ENCODE measurements around the gene C2orf74.
"Not testable (repeated sequence)": the region's sequence is repeated elsewhere in the genome, so short reads cannot be mapped to it uniquely, and the experiment has no call there.

C2orf74 gene
- 0.48 to 1.3 reads per million in 2 experiments for total RNA-seq

- no peak for DNase-seq (ENCODE audit: low read depth)
Observed at GRCh38 chr2:61161888-61162287, at the start of gene C2orf74. TSS of gene C2orf74 (plus strand) at chr2:61162188. CDS start at chr2:61162515, 327 bp downstream.

GRCh38 chr2:61114147-61114546 lies 47.8 kb upstream of the C2orf74 start:
- no peak for DNase-seq (ENCODE audit: low read depth)

GRCh38 chr2:61116302-61116701 lies 45.7 kb upstream of the C2orf74 start:
- no peak for DNase-seq (ENCODE audit: low read depth)

- DNase-seq (ENCODE audit: low read depth) = no peak
Observed at GRCh38 chr2:61117534-61117933, 44.5 kb upstream of the C2orf74 start.

GRCh38 chr2:61125123-61125710 lies 36.8 kb upstream of the C2orf74 start:
- no peak for DNase-seq (ENCODE audit: low read depth)

GRCh38 chr2:61125798-61126197 lies 36.2 kb upstream of the C2orf74 start:
- DNase-seq (ENCODE audit: low read depth) = no peak

GRCh38 chr2:61128122-61128521 lies 33.9 kb upstream of the C2orf74 start:
- not testable (repeated sequence) for DNase-seq (ENCODE audit: low read depth)

- no peak for DNase-seq (ENCODE audit: low read depth)
Observed at GRCh38 chr2:61134141-61134540, 27.8 kb upstream of the C2orf74 start.

GRCh38 chr2:61135510-61135909 lies 26.5 kb upstream of the C2orf74 start:
- DNase-seq (ENCODE audit: low read depth) = no peak

- DNase-seq (ENCODE audit: low read depth) = no peak
Observed at GRCh38 chr2:61138859-61139258, 23.1 kb upstream of the C2orf74 start.

GRCh38 chr2:61141151-61141550 lies 20.8 kb upstream of the C2orf74 start:
- no peak for DNase-seq (ENCODE audit: low read depth)

- DNase-seq (ENCODE audit: low read depth) = peak; percentile 87
Observed at GRCh38 chr2:61144697-61145268, 17.2 kb upstream of the C2orf74 start.

- no peak for DNase-seq (ENCODE audit: low read depth)
Observed at GRCh38 chr2:61145990-61146389, 16.0 kb upstream of the C2orf74 start.

GRCh38 chr2:61148091-61148490 lies 13.9 kb upstream of the C2orf74 start:
- not testable (repeated sequence) for DNase-seq (ENCODE audit: low read depth)

- no peak for DNase-seq (ENCODE audit: low read depth)
Observed at GRCh38 chr2:61149074-61149473, 12.9 kb upstream of the C2orf74 start.

GRCh38 chr2:61151436-61151835 lies 10.6 kb upstream of the C2orf74 start:
- DNase-seq (ENCODE audit: low read depth) = no peak

- no peak for DNase-seq (ENCODE audit: low read depth)
Observed at GRCh38 chr2:61157371-61158003, 4.5 kb upstream of the C2orf74 start.

GRCh38 chr2:61158356-61158955 lies 3.5 kb upstream of the C2orf74 start:
- no peak for DNase-seq (ENCODE audit: low read depth)

GRCh38 chr2:61162721-61163120 lies 733 bp downstream of the C2orf74 start:
- DNase-seq (ENCODE audit: low read depth) = no peak

GRCh38 chr2:61165082-61165481 lies 3.1 kb downstream of the C2orf74 start:
- DNase-seq (ENCODE audit: low read depth) = not testable (repeated sequence)

- DNase-seq (ENCODE audit: low read depth) = no peak
Observed at GRCh38 chr2:61165946-61166345, 4.0 kb downstream of the C2orf74 start.

GRCh38 chr2:61167579-61167978 lies 5.6 kb downstream of the C2orf74 start:
- no peak for DNase-seq (ENCODE audit: low read depth)

- no peak for DNase-seq (ENCODE audit: low read depth)
Observed at GRCh38 chr2:61172671-61173070, 10.7 kb downstream of the C2orf74 start.

Measured in T follicular helper cell (primary cell).